A673 (cell line): ENCODE data around the gene STX4. TPM values are rescaled to one million over a fixed set of nuclear protein-coding genes. Genes with fewer than 3 reads are reported as not detected.

Source experiments
- BruUV-seq: library from RNA; stranded (reverse); fragments of 400-500 nt; replicated peaks from 2 replicates; lab custom pipeline; 2021; lab: Mats Ljungman, UMichigan
- CTCF ChIA-PET: fragments of 300-600 bp; sonication (Branson Sonifier 250); formaldehyde crosslinking; loops from one replicate; lab custom pipeline; 2022; ENCODE audit warnings: antibody characterized with exemption; lab: Charles Lee
- POLR2A ChIA-PET: fragments of 300-600 bp; sonication (Branson Sonifier 250); formaldehyde crosslinking; loops from one replicate; lab custom pipeline; 2022; ENCODE audit warnings: antibody characterized with exemption; ENCODE audit not compliant: low non-redundant PET; lab: Charles Lee
- DNase-seq: peaks from one replicate; pipeline ENCODE4 v3.0.0-alpha.2; 2015; ENCODE audit warnings: low spot score
- H3K27ac ChIP-seq: fragments of 200-600 bp; sonication (generic); 2 replicates; pipeline ENCODE4 v1.5.1; 2016; ENCODE audit warnings: mixed run types, low read depth, mild to moderate bottlenecking, mixed read lengths, antibody characterized with exemption, low read length; ENCODE audit not compliant: poor library complexity, severe bottlenecking
- H3K27me3 ChIP-seq: fragments of 200-600 bp; sonication (generic); replicated peaks from 2 replicates; pipeline ENCODE4 v1.6.1; 2017; ENCODE audit warnings: mixed run types, low read depth, mild to moderate bottlenecking, mixed read lengths, antibody characterized with exemption, low read length; ENCODE audit not compliant: insufficient read depth, poor library complexity
- H3K36me3 ChIP-seq: fragments of 200-600 bp; sonication (generic); 2 replicates; pipeline ENCODE4 v1.6.1; 2016; ENCODE audit warnings: mixed run types, mild to moderate bottlenecking, mixed read lengths, antibody characterized with exemption, low read length; ENCODE audit not compliant: insufficient read depth, poor library complexity, severe bottlenecking
- H3K4me1 ChIP-seq: fragments of 200-600 bp; sonication (generic); 2 replicates; pipeline ENCODE4 v1.6.1; 2017; ENCODE audit warnings: mixed run types, mild to moderate bottlenecking, mixed read lengths, antibody characterized with exemption, low read length; ENCODE audit not compliant: insufficient read depth, poor library complexity, severe bottlenecking
- H3K4me3 ChIP-seq: fragments of 200-600 bp; sonication (generic); 2 replicates; pipeline ENCODE4 v1.5.1; 2016; ENCODE audit warnings: low read depth, mixed run types, mild to moderate bottlenecking, mixed read lengths, low read length; ENCODE audit not compliant: poor library complexity, severe bottlenecking
- H3K9me3 ChIP-seq: fragments of 200-600 bp; sonication (generic); 2 replicates; pipeline ENCODE4 v1.6.1; 2016; ENCODE audit warnings: mixed run types, low read depth, mild to moderate bottlenecking, mixed read lengths, antibody characterized with exemption, low read length; ENCODE audit not compliant: poor library complexity, severe bottlenecking
- CTCF ChIP-seq: fragments of 300-800, 200-600 bp; sonication (generic); conservative IDR thresholded peaks from 2 replicates; pipeline ENCODE4 v1.5.1; 2017; ENCODE audit warnings: low read depth, mild to moderate bottlenecking, antibody characterized with exemption, low read length, moderate library complexity, mixed read lengths
- EZH2 ChIP-seq: fragments of 200-600 bp; sonication (generic); IDR thresholded peaks from 2 replicates; pipeline ENCODE4 v1.6.1; 2017; ENCODE audit warnings: borderline replicate concordance, low read depth, mild to moderate bottlenecking, mixed read lengths, antibody characterized with exemption, low read length; ENCODE audit not compliant: poor library complexity, severe bottlenecking
- intact Hi-C: fragments of 100-400 bp; cut with micrococcal nuclease; formaldehyde crosslinking; loops from one replicate; pipeline ENCODE4 v1.10.0; 2022; ENCODE audit not compliant: unreplicated experiment
- total RNA-seq: library from RNA; stranded (reverse); gene quantifications from 2 replicates; pipeline ENCODE4 v1.2.3, GENCODE V29; 2021

The STX4 gene
- total RNA-seq, 1 experiment from 2014 or later = 31.2 TPM

GRCh38 chr16:31052114-31052513 is 18.8 kb downstream of the STX4 start:
- POLR2A ChIA-PET = no interaction called here
- H3K36me3 ChIP-seq = no peaks in the 10 kb centered on the region
- DNase-seq = no peak
- no peaks in the 10 kb centered on the region for H3K27me3 ChIP-seq
- no peaks in the 10 kb centered on the region for H3K4me1 ChIP-seq
- H3K27ac ChIP-seq = no peak overlapping the region
- intact Hi-C loops = no loop called here
- CTCF ChIA-PET = no interaction called here
- TF ChIP-seq EZH2 (no peak), CTCF (no peak)
- no TSS peak for BruUV-seq
- H3K4me3 ChIP-seq = no peak overlapping the region
- H3K9me3 ChIP-seq = no peaks in the 10 kb centered on the region

GRCh38 chr16:31055613-31056012 is 22.3 kb downstream of the STX4 start:
- DNase-seq = no peak
- no peaks in the 10 kb centered on the region for H3K9me3 ChIP-seq
- no peak for TF ChIP-seq EZH2
- TF ChIP-seq CTCF = no peak
- ChIA-PET POLR2A (no interaction called here), CTCF (no interaction called here)
- TSS peak; percentile 55 for BruUV-seq
- H3K36me3 ChIP-seq = no peaks in the 10 kb centered on the region
- no peak overlapping the region for H3K4me3 ChIP-seq
- no peaks in the 10 kb centered on the region for H3K27me3 ChIP-seq
- intact Hi-C loops = no loop called here
- no peaks in the 10 kb centered on the region for H3K4me1 ChIP-seq
- no peak overlapping the region for H3K27ac ChIP-seq

GRCh38 chr16:31061126-31061812 is 27.9 kb downstream of the STX4 start:
- Histone ChIP-seq H3K27me3 (no peaks in the 10 kb centered on the region), H3K9me3 (no peaks in the 10 kb centered on the region), H3K4me1 (peaks cover 14% of the 10 kb centered on the region), H3K27ac (no peak overlapping the region), H3K4me3 (no peak overlapping the region), H3K36me3 (peaks cover 11% of the 10 kb centered on the region)
- ChIA-PET CTCF (no interaction called here), POLR2A (no interaction called here)
- no TSS peak for BruUV-seq
- intact Hi-C loops = no loop called here
- DNase-seq = no peak
- TF ChIP-seq CTCF (no peak), EZH2 (no peak)
